GM21529 (cell line): Measurements from ENCODE around the gene CCNG1.
"Not testable (repeated sequence)": the region's sequence is repeated elsewhere in the genome, so short reads cannot be mapped to it uniquely, and the experiment has no call there.

Source experiments
- ATAC-seq: cut with Tn5 transposase; IDR thresholded peaks from one replicate; pipeline ENCODE4 v1.9.1; 2021; ENCODE audit not compliant: unreplicated experiment

The CCNG1 gene

GRCh38 chr5:163437309-163438182, at the start of gene CCNG1:
TSS of gene CCNG1 (plus strand) at chr5:163437595. CDS start at chr5:163439257, 1,662 bp downstream.
- peak; percentile 97 for ATAC-seq

- no peak for ATAC-seq
Measured at GRCh38 chr5:163395792-163396191, 41.6 kb upstream of the CCNG1 start.

GRCh38 chr5:163396818-163397340, 40.5 kb upstream of the CCNG1 start:
- ATAC-seq, result not testable (repeated sequence)

GRCh38 chr5:163397354-163397753, 40.0 kb upstream of the CCNG1 start:
- ATAC-seq, result no peak

GRCh38 chr5:163399923-163400322, 37.5 kb upstream of the CCNG1 start:
- ATAC-seq, result no peak

- ATAC-seq, result no peak
Measured at GRCh38 chr5:163401271-163401670, 36.1 kb upstream of the CCNG1 start.

- ATAC-seq, result no peak
Measured at GRCh38 chr5:163402007-163402406, 35.4 kb upstream of the CCNG1 start.

GRCh38 chr5:163404364-163405173, 32.8 kb upstream of the CCNG1 start:
- no peak for ATAC-seq

GRCh38 chr5:163407034-163407655, 30.2 kb upstream of the CCNG1 start:
- ATAC-seq, result peak; percentile 86

GRCh38 chr5:163408311-163408923, 29.0 kb upstream of the CCNG1 start:
- ATAC-seq, result peak; percentile 75

GRCh38 chr5:163409384-163409783, 28.0 kb upstream of the CCNG1 start:
- no peak for ATAC-seq

GRCh38 chr5:163410505-163410904, 26.9 kb upstream of the CCNG1 start:
- ATAC-seq, result no peak

GRCh38 chr5:163415673-163416072, 21.7 kb upstream of the CCNG1 start:
- ATAC-seq, result not testable (repeated sequence)

- no peak for ATAC-seq
Measured at GRCh38 chr5:163424836-163425235, 12.6 kb upstream of the CCNG1 start.

GRCh38 chr5:163426128-163426527, 11.3 kb upstream of the CCNG1 start:
- ATAC-seq, result not testable (repeated sequence)

GRCh38 chr5:163432544-163432943, 4.9 kb upstream of the CCNG1 start:
- no peak for ATAC-seq

- no peak for ATAC-seq
Measured at GRCh38 chr5:163433271-163433670, 4.1 kb upstream of the CCNG1 start.

- no peak for ATAC-seq
Measured at GRCh38 chr5:163434401-163434866, 3.0 kb upstream of the CCNG1 start.

GRCh38 chr5:163436515-163436914, 880 bp upstream of the CCNG1 start:
- ATAC-seq, result no peak

GRCh38 chr5:163437011-163437308, 435 bp upstream of the CCNG1 start:
- no peak for ATAC-seq

GRCh38 chr5:163439092-163439425, 1.7 kb downstream of the CCNG1 start:
- ATAC-seq, result no peak
